Activated CD8-positive, alpha-beta memory T cell treated with anti-CD3 and anti-CD28 coated beads, Interleukin-2, amount 50 U/mL, for 24 hours (primary cell): ENCODE measurements around the gene MYCBPAP.
A peak's percentile ranks its signal among the peaks of the same experiment; 100 is the strongest.
"Not testable (repeated sequence)": the region's sequence is repeated elsewhere in the genome, so short reads cannot be mapped to it uniquely, and the experiment has no call there.

Source experiments
- DNase-seq: peaks from one replicate; pipeline ENCODE4 v3.0.0-alpha.2; 2020; ENCODE audit errors: extremely low read depth

MYCBPAP gene

DNA sequence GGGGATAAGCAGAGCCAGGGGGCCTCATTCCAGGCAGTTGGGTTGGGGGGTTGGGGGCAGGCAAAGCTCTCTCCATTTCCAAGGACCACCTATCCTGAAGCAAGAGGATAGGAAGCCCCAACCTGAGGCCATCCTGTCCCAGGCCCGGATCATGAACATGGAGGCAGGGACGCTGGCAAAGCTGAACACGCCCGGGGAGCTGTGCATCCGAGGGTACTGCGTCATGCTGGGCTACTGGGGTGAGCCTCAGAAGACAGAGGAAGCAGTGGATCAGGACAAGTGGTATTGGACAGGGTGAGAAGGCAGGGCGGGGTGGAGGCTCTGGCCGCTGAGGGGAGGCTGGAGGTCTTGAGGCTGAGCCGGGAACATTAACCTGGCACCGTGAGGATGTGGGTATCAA, 36.0 kb upstream of the MYCBPAP start:
- no peak for DNase-seq

DNA sequence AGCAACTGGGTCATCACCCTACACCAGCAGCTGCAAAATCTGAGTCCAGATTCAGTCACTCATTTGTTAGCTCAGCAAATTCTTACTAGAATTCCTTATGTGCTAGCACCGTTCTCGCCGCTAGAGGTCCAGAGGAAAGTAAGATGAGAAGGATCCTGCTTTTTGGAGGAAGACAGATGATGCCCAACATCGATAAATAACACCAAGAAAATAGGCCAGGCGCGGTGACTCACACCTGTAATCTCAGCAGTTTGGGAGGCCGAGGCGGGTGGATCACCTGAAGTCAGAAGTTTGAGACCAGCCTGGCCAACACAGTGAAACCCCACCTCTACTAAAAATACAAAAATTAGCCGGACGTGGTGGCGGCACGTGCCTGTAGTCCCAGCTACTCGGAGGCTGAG, 35.5 kb upstream of the MYCBPAP start:
- not testable (repeated sequence) for DNase-seq

DNA sequence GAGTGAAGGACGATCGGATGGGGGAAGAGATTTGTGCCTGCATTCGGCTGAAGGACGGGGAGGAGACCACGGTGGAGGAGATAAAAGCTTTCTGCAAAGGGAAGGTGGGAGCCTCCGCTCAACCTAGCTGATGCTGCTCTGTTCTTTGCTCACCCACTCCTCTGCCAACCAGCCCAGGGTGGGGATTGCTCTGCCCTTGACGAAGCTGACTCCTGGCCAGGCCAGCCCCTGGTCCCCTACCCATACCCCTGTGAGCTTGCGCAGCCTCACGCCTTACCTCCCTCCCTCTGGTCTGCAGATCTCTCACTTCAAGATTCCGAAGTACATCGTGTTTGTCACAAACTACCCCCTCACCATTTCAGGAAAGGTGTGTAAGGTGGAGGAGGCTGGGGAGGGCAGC, 34.3 kb upstream of the MYCBPAP start:
- DNase-seq = no peak

DNA sequence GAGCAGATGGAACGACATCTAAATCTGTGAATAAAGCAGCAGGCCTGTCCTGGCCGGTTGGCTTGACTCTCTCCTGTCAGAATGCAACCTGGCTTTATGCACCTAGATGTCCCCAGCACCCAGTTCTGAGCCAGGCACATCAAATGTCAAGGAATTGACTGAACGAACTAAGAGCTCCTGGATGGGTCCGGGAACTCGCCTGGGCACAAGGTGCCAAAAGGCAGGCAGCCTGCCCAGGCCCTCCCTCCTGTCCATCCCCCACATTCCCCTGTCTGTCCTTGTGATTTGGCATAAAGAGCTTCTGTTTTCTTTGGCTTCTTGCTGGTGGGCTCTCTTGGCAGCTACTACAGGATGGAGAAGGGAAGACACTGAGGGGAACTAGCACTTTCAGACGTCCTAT, 33.7 kb upstream of the MYCBPAP start:
- no peak for DNase-seq

DNA sequence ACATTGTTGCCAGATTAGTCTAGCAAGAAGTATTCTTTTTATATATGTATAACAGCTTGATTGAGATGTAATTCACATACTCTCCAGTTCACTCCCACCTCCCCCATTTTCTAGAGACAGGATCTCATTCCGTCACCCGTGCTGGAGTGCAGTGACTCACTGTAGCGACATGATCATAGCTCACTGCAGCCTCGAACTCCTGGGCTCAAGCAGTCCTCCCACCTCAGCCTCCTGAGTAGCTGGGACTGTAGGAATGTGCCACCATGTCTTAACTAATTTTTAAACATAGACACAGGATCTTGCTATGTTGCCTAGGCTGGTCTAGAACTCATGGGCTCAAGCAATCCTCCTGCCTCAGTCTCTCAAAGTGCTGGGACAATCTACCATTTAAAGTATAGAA, 32.9 kb upstream of the MYCBPAP start:
- no peak for DNase-seq

DNA sequence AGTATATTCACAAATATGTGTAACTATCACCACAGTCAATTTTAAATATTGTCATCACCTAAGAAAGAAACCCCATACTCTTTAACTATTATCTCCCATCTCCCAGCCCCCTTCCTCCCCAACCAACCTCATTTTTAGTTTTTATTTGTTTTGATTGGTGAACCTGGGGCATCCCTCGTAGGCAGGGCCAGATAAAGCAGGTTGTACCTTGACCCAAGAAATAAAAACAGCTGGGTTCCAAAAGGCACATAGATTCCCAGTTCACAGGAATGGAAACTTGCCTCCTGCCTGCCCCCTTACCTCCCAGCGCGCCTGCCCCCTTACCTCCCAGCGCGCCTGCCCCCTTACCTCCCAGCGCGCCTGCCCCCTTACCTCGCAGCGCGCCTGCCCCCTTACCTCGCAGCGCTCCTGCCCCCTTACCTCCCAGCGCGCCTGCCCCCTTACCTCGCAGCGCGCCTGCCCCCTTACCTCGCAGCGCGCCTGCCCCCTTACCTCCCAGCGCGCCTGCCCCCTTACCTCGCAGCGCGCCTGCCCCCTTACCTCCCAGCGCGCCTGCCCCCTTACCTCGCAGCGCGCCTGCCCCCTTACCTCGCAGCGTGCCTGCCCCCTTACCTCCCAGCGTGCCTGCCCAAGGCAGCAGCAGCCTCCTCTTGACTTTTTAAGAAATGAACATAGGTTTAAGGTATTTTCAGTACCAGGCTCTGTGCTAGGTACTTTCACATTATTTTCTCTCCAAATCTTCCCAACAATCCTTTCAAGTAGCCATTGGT, 32.3 kb upstream of the MYCBPAP start:
- DNase-seq = not testable (repeated sequence)

DNA sequence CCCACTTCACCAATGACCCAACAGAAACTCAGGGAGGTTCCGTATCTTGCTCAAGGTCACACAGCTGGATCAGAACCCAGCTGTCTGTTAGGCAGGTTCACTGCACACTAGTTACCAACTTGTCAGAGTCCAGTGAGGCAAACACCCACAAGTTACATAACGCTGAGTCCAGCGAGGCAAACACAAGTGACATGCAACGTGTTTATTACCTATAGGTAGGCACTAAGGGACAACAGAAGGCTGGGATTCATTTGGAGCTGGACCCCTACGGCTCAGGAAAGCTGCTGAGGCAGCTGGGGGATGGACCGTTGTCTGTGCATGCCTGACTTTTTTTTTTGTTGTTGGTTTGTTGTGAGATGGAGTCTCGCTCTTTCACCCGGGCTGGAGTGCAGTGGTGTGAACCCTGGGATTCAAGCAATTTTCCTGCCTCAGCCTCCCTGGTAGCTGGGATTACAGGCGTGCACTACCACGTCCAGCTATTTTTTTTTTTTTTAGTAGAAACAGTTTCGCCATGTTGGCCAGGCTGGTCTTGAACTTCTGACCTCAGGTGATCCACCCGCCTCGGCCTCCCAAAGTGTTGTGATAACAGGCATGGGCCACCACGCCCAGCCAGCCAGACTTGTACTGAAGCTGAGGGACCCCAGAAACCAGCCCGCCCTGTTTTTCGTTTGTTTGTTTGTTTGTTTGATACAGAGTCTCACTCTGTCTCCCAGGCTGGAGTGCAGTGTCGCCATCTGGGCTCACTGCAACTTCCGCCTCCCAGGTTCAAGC, 31.5 kb upstream of the MYCBPAP start:
- no peak for DNase-seq

DNA sequence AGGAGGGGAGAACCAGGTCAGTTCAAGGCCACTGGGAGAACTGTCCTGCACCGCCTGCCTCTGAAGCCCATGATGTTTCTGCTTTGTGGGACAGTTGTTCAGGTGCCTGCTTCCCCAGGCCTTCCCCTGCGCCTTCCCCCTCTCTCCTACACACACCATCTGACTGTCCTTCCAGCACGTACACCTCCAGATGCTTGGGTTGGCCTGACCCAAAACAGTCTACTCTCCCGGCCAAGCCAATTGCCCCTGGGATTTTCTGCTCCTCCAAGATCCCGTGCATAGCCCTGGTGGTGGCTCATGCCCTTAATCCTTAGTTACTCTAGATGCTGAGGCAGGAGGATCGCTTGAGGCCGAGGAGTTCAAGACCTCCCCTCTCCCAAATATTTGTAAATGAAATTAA, 30.3 kb upstream of the MYCBPAP start:
- DNase-seq = no peak

DNA sequence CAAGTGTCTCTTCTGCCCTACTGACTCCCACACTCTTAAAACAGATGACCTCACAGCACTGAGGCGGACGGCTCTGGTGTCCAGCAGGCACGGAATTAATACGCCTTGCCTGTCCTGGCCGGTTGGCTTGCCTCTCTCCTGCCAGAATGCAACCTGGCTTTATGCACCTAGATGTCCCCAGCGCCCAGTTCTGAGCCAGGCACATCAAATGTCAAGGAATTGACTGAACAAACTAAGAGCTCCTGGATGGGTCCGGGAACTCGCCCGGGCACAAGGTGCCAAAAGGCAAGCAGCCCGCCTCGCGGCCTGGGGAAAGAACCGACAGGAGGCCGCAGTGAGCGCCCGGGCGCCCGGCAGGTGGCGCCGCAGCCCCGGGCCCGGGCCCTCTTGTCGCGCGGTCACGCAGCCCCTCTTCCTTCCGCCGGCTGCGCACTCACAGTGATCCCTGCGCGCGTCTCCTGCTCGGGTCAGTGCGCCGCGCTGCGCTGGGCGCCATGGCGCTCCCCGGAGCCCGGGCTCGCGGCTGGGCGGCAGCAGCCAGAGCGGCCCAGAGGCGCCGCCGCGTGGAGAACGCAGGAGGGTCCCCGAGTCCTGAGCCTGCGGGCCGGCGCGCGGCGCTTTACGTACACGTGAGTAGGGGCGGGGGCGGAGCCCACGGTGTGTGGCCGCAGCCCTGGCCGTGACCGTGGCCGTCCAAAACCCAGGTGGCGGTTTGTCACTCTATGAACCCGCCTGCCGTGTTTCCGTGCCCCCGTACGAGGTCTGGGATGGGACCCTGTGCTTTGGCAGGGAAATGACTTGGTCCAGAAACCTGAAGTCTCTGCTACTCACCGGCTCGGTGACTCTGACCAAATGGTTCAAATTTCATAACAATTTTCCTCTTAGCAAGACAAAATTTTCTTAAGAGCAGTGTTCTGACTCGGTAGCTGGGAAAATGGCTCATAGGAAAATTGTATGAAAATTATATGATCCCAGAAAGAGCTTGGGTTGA, 29.6 kb upstream of the MYCBPAP start, which contains the start of gene RSAD1:
Gene RSAD1 (plus strand): TSS at position 470 of the 991 bp plus-strand sequence. CDS start 25 bp downstream, at position 495.
- DNase-seq = peak; percentile 56

DNA sequence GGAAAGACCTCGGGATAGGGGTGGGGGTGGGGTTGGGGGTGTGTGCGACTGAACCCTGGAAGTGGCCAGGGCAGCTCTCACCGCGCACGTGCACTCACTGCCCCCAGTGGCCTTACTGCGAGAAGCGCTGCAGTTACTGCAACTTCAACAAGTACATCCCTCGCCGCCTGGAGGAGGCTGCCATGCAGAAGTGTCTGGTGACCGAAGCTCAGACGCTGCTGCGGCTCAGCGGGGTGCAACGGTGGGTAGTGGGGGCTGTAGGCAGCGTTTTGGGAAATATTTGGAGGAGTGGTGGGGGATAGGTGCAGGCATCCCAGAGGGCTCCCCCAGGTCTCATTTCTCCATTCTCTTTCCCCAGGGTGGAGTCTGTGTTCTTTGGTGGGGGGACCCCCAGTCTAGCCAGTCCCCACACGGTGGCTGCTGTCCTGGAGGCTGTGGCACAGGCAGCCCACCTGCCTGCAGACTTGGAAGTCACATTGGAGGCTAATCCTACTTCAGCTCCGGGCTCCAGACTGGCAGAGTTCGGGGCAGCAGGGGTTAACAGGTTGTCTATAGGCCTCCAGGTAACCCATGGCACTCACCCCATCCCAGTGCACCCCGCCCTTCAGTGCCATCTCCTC, 28.6 kb upstream of the MYCBPAP start:
- DNase-seq = peak; percentile 32

DNA sequence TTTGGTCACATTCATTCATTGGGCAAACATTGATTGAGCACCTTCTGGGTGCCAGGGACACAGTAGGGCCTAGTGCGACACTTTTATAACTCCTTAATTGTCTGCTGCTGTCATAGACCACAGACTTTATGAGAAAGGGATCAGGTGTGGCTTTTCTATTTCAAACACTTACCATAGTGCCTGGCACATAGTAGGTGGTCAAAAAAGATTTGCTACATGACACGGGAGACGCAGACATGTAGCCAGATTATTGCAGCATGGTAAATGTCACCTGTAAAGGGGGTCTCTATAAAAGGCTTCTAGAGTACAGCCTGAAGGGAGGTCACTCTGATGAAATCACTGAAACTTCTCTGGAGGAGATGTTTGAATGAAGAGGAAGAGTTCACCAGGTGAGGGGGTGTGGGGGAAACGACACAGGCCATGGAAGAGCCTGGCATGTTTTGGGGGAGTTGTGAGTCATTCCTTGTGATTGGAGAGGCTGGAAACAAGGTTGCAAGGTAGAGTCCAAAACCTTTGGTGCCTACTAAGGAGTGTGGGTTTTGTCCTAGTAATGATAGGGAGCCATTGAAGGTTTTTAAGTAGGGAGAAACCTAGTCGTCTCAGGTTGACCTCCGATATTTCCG, 28.0 kb upstream of the MYCBPAP start:
- no peak for DNase-seq

DNA sequence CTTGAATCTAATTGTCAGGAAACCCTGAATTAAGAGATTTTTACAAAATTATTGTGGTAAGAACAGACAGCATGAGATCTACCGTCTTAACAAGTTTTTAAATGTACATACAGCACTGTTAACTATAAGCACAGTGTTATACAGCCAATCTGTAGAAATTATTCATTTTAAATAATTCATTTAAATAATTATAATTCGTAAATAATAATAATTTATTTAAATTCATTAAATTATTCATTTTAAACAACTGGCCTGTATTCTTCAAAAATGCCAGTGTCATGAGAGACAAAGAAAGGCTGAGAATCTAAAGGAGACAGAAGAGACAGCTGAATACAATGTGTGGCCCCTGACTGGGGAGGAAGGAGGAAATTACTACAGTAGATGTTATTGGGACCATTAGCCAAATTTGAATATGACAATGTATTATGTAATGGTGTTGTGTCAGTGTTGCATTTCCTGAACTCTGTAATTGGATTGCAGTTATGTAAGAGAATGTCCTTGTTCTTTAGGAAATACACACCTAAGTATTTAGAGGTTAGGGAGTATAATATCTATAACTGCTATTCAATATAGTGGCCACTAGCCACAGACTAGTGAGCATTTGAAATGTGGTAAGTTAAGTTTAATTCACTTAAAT, 27.3 kb upstream of the MYCBPAP start:
- DNase-seq = no peak

DNA sequence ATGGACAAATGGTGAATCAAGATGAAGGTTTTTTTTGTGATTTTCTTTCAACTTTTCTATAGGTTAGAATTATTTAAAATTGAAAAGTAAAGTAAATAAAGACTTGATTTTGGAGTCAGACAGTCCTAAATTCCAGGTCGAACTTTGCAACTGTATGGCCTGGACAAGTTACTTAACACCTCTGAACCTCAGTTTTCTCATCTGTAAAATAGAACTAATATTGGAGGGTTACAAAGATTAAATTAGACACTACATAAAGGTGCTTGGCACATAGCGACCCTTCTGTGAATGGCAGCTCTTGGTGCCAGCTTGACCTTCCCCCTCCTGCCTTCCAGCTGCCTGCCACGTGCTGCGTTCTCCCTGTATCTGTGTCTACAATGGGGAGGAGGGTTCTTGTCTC, 26.6 kb upstream of the MYCBPAP start:
- DNase-seq = no peak

DNA sequence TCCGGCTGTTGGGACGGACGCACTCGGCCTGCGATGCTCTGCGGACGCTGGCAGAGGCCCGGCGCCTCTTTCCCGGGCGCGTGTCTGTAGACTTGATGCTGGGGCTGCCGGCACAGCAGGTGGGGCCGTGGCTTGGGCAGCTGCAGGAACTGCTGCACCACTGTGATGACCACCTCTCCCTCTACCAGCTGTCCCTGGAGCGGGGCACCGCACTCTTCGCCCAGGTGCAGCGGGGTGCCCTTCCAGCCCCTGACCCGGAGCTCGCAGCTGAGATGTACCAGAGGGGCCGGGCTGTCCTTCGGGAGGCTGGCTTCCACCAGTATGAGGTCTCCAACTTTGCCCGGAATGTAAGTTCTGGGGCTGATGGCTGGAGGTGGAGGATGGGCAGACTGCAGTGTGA, 26.1 kb upstream of the MYCBPAP start:
- no peak for DNase-seq

DNA sequence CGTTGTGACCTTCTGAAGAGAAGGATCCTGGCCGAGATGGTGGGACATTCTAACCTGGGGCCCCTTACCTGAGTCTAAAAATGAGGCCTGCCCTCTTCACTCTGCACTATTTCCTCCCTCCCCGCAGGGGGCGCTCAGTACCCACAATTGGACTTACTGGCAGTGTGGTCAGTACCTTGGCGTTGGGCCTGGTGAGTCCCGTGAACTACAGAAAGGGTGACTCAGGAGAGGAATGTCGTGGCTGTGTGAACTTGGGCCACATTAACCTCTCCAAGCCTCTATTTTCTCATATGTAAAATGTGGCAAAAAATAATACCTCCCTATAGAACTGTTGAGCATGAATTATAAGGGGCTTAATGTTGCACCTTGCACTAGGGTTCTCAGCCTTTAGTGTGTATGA, 25.7 kb upstream of the MYCBPAP start:
- DNase-seq = peak; percentile 38

DNA sequence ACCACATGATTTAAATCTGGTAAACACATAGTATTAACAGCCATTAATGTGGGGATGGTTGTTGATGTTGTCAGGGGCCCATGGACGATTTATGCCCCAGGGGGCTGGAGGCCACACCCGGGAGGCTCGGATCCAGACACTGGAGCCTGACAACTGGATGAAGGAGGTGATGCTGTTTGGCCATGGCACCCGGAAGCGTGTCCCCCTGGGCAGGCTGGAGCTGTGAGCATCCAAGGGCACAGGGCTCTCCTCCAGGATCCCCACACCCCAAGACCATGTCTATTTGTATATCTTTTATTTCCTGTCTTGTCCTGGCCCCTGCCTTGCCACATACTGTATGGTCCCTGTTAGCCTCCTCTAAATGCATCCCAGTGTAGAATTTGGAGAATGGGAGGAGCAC, 25.0 kb upstream of the MYCBPAP start:
- DNase-seq = no peak

DNA sequence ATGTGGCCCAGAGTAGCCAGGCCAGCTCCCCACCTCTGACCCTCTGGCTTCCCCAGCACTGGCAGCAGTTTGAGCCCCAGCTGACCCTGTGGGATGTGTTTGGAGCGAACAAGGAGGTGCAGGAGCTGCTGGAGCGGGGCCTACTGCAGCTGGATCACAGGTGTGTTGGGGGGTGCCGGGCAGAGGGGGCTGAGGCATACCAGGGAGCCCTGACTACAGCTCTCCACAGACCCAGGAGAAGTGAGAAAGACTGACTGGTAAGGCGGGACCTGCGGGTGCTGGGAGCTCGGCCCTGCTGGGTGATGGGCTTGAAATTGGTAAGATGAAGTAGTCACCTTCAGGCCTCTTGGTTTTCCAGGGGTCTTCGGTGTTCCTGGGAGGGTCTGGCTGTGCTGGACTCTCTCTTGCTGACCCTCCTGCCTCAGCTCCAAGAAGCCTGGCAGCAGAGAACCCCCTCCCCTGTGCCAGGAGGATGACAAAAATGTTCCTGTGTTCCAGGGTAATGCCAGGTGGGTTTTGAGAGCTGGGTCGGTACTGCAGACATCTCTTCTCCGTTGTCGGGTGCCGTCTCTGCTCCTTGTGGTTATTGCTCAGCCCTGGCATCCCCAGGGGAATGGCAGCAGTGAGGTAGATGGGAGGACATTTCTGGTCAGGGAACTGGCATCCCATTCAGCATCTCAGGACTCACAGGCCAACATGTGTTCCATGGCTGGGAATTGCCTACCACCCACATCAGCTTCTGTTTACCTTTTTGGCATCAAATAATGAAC, 23.7 kb upstream of the MYCBPAP start:
- DNase-seq = no peak

DNA sequence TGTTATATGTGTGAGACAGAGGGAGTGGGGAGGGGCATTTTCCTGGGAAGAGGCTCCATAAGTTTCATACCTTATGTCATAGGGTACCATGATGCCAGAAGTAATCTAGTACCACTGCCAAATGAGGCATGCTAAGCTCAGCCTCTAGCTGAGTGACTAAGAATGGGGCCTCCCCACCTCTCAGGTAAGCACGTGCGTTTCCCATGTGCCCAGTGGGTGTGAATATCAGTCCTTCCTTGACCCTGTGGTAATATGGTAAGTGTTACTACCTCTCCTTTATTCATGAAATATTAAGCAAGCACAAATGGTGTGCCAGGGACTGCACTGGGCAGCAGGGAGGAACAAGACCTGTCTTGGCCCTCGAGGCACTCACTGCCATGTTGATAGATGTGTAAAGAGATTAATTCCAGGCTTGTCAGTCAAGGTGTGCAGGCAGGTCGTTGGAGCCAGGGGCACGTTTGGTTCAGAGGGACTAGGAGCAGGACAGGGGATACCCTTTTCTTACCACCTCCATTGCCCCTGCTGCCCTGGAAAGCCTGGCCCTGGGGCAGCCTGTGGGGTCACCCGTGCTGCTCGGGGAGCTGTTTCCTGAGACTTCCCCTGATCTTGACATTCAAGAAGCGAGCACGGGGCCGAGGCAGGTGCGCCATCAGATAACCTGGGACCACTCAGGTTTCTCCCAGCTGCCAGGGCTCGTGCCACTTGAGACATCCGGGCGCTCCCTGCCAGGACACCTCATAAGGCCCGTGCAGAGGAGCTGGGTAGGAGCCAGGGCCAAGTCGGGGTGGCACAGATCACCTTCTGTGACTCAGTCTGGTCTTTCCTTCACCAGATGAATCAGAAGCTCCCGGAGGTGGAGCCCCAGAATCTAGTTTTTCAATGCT, 20.8 kb upstream of the MYCBPAP start:
- DNase-seq = no peak

DNA sequence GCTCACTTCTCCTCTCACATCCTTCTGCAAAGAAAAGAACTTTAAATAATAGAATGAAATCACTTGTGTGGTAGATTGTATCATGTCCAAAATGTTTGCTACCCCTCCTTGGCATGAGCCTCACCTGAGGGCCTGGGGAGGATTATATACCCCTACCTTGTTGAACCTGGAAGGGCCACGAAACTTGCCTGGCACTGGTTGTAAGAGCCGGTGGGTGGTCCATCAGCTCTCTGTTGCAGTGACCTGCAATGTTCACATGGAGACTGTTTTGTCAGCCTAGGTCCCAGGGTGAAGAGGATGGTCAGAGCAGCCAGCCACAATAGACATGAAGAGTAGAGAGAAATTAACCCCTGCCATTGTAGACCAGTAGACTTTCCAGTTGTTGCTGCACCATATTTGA, 19.4 kb upstream of the MYCBPAP start:
- no peak for DNase-seq
